Peyer's patch (tissue), 4 donors: ENCODE results near the gene CABCOCO1. TPM values are rescaled to one million over a fixed set of nuclear protein-coding genes. Genes with fewer than 3 reads are reported as not detected.

ENCODE experiments used
- DNase-seq, 3 donors: peaks; one replicate each; pipeline ENCODE4 v3.0.0-alpha.2; 2017 to 2019
- H3K27ac ChIP-seq, 4 donors: fragments of 200-600 bp; sonication (generic); one replicate each; pipeline ENCODE4 v1.5.1; 2016 to 2019
- H3K27me3 ChIP-seq, 2 donors: fragments of 200-600 bp; sonication (generic); one replicate each; pipeline ENCODE4 v1.5.1; 2019
- H3K36me3 ChIP-seq, 3 donors: fragments of 200-600 bp; sonication (generic); one replicate each; pipeline ENCODE4 v1.5.1; 2016 to 2019
- H3K4me1 ChIP-seq, 4 donors: fragments of 200-600 bp; sonication (generic); one replicate each; pipeline ENCODE4 v1.5.1; 2016 to 2019
- H3K4me3 ChIP-seq, 4 donors: fragments of 200-600 bp; sonication (generic); 1 replicate in 3 of 4; 2 replicates in 1 of 4; pipeline ENCODE4 v1.5.1; 2016 to 2019; ENCODE audit warnings: mild to moderate bottlenecking in 1 of 4
- H3K9me3 ChIP-seq, 4 donors: fragments of 200-600 bp; sonication (generic); one replicate each; pipeline ENCODE4 v1.5.1; 2016 to 2019; ENCODE audit warnings: mild to moderate bottlenecking in 1 of 4
- POLR2A ChIP-seq, 2 donors: fragments of 450-650 bp; IDR thresholded peaks; one replicate each; pipeline ENCODE4 v1.5.1; 2017; ENCODE audit warnings: antibody characterized with exemption in 2 of 2, mild to moderate bottlenecking in 2 of 2, moderate library complexity in 2 of 2
- total RNA-seq, 4 donors: library from RNA; depleted of rRNA; stranded (reverse); fragments of >200 nt; gene quantifications; one replicate each; pipeline ENCODE4 v1.1.0, GENCODE V29; 2016
- TF ChIP-seq, protein P1 (sequence below), 6 experiments: fragments of 450-650 bp in 4 of 6; fragments of 200-600 bp in 2 of 6; sonication (generic) in 1 of 6; IDR thresholded peaks; one replicate each; pipeline ENCODE4 v1.5.1; 2017 to 2019; ENCODE audit warnings: antibody characterized with exemption in 6 of 6, mild to moderate bottlenecking in 3 of 6, moderate library complexity in 1 of 6

The CABCOCO1 gene
- total RNA-seq, 4 donors from 2014 or later: not detected

DNA sequence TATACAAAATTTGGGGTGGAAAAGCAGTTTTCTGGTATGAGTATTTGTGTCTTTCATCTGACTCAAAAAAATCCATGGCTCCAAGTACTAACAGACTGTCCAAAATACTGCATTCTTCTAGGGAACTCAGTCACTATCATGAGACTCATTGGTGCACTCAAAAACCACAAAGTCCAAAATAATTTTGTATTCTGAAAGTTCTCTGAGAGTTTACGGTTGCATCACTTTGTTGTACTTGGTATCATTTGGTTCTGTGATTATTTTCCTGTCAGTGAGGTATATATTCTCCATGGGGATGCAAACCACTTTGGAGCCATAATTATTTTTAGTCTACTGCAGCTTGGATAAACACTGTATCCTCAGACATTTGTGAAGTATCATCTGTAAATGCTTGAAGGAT is 28.0 kb upstream of the CABCOCO1 start:
- H3K4me3 ChIP-seq: no peak overlapping the region
- TF ChIP-seq, protein P1, sequence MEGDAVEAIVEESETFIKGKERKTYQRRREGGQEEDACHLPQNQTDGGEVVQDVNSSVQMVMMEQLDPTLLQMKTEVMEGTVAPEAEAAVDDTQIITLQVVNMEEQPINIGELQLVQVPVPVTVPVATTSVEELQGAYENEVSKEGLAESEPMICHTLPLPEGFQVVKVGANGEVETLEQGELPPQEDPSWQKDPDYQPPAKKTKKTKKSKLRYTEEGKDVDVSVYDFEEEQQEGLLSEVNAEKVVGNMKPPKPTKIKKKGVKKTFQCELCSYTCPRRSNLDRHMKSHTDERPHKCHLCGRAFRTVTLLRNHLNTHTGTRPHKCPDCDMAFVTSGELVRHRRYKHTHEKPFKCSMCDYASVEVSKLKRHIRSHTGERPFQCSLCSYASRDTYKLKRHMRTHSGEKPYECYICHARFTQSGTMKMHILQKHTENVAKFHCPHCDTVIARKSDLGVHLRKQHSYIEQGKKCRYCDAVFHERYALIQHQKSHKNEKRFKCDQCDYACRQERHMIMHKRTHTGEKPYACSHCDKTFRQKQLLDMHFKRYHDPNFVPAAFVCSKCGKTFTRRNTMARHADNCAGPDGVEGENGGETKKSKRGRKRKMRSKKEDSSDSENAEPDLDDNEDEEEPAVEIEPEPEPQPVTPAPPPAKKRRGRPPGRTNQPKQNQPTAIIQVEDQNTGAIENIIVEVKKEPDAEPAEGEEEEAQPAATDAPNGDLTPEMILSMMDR (IDR thresholded peaks at IDR 0.05): no peak
- no peak for TF ChIP-seq POLR2A (IDR thresholded peaks at IDR 0.05)
- no peak for DNase-seq
- H3K4me1 ChIP-seq: no peaks in the 10 kb centered on the region
- H3K9me3 ChIP-seq: no peaks in the 10 kb centered on the region
- no peaks in the 10 kb centered on the region for H3K27me3 ChIP-seq
- no peaks in the 10 kb centered on the region for H3K36me3 ChIP-seq
- no peak overlapping the region for H3K27ac ChIP-seq

DNA sequence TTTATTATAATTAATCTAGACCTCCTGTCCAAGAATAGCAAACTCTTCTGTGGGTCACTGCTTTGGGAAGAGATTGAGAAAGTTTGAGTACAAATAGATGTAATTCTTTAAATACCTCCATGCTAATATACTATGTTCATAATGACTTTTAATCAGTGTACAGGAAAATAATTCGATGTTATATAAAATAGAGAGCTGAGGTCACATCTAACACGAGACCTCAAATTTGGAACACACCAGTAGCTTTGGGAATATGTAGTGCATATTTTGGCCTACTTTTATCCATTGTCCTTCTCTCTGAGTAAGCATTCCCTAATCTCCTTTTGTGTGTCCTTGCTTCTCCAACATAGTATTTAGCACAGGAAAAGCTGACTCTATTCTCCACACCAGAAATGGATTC is 27.3 kb upstream of the CABCOCO1 start:
- Histone ChIP-seq H3K4me3 (no peak overlapping the region), H3K4me1 (no peaks in the 10 kb centered on the region), H3K27me3 (no peaks in the 10 kb centered on the region), H3K36me3 (no peaks in the 10 kb centered on the region), H3K27ac (no peak overlapping the region), H3K9me3 (no peaks in the 10 kb centered on the region)
- no peak for DNase-seq
- TF ChIP-seq, protein P1 (IDR thresholded peaks at IDR 0.05): no peak
- no peak for TF ChIP-seq POLR2A (IDR thresholded peaks at IDR 0.05)

DNA sequence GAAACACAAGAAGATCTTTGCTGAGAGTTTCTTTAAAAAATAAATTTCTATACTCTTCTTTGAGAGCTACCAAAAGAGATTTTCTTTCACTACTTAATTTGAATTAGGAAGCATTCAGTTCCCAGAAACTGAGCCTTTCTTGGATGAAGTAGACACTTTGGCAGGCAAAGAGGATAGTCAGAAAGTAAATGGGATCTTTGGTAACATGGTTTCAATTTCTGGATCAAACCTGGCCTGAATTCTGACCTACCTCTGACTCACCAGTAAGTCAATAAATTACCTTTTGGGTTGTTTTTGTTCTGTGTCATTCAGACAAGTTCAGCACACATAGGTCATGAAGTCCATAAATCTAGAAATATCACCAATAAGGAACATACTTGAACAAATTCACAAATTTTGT is 26.8 kb upstream of the CABCOCO1 start:
- TF ChIP-seq, protein P1 (IDR thresholded peaks at IDR 0.05): no peak
- no peak for TF ChIP-seq POLR2A (IDR thresholded peaks at IDR 0.05)
- no peaks in the 10 kb centered on the region for H3K4me1 ChIP-seq
- no peaks in the 10 kb centered on the region for H3K36me3 ChIP-seq
- H3K27me3 ChIP-seq: no peaks in the 10 kb centered on the region
- H3K4me3 ChIP-seq: no peak overlapping the region
- no peaks in the 10 kb centered on the region for H3K9me3 ChIP-seq
- H3K27ac ChIP-seq: no peak overlapping the region
- no peak for DNase-seq

DNA sequence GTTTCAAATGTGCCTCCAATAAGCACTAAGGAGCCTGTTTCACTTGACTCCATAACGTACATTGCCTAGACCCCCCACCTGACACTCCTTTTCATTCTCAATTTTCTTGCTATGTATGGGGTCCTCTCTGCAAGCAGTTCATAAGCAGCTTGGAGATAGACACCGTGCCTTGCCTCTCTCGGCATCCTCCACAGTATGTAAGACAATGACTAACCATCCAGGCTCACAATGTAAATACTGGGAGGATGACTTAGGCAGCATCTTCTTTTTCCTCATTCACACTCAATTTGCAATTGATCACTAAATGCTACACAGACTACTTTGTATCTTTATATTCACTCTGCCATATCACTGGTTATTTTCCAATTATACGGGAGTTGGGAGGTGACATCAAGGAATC is 22.8 kb upstream of the CABCOCO1 start:
- DNase-seq: no peak
- no peaks in the 10 kb centered on the region for H3K4me1 ChIP-seq
- no peak for TF ChIP-seq POLR2A (IDR thresholded peaks at IDR 0.05)
- TF ChIP-seq, protein P1 (IDR thresholded peaks at IDR 0.05): no peak
- no peaks in the 10 kb centered on the region for H3K9me3 ChIP-seq
- H3K36me3 ChIP-seq: no peaks in the 10 kb centered on the region
- H3K4me3 ChIP-seq: no peak overlapping the region
- no peaks in the 10 kb centered on the region for H3K27me3 ChIP-seq
- no peak overlapping the region for H3K27ac ChIP-seq

DNA sequence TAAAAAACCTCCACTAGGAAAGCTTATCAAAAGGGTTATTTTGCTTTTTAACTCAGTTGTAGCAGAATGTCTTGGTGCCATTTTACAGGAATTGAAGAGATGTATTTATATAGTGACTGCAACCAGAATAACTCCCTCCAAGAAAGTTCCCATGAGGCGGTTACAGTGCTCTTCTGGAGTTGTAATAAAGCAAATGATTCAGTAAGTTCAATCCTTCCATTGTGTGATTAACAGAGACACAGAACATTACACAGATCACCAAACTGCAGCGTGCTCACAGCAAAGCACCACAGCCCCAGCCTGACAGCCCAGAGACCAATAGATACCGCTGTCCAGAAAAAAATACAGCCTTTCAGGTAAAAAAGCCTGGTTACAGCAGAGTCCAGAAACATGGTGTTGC is 21.9 kb upstream of the CABCOCO1 start:
- Histone ChIP-seq H3K27me3 (no peaks in the 10 kb centered on the region), H3K9me3 (no peaks in the 10 kb centered on the region), H3K27ac (no peak overlapping the region), H3K36me3 (no peaks in the 10 kb centered on the region), H3K4me1 (no peaks in the 10 kb centered on the region), H3K4me3 (no peak overlapping the region)
- TF ChIP-seq, protein P1 (IDR thresholded peaks at IDR 0.05): no peak
- TF ChIP-seq POLR2A (IDR thresholded peaks at IDR 0.05): no peak
- no peak for DNase-seq

DNA sequence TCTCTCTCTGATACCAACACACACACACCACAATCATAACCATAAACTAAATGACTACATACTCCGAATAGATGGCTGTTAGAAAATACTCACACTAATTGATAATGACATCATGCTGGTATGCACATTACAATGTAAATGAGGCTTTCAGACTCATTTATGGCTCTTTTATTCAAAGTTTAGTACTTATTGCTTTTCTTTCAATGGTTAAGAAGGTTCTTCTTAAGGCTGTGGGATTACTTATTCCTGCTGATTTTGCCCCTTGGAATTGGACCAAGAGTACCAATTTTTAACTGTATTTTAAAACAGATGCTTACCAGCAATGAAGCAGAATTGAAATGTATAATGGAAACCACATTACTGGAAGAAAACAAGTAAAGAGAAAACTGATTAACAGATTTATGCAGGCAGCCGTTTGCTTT is 20.6 kb upstream of the CABCOCO1 start:
- Histone ChIP-seq H3K4me1 (no peaks in the 10 kb centered on the region), H3K27me3 (no peaks in the 10 kb centered on the region), H3K36me3 (no peaks in the 10 kb centered on the region), H3K9me3 (no peaks in the 10 kb centered on the region), H3K4me3 (no peak overlapping the region), H3K27ac (no peak overlapping the region)
- no peak for DNase-seq
- TF ChIP-seq, protein P1 (IDR thresholded peaks at IDR 0.05): no peak
- no peak for TF ChIP-seq POLR2A (IDR thresholded peaks at IDR 0.05)
